HG03175 (cell line): ENCODE results near the gene RALGAPB.

ENCODE experiments used
- ATAC-seq: cut with Tn5 transposase; IDR thresholded peaks from one replicate; pipeline ENCODE4 v1.9.1; 2021; ENCODE audit warnings: mild to moderate bottlenecking, moderate library complexity; ENCODE audit not compliant: unreplicated experiment

The RALGAPB gene

GRCh38 chr20:38603286-38603685 is 130.6 kb downstream of the RALGAPB start:
- no peak for ATAC-seq

- no peak for ATAC-seq
Observed at GRCh38 chr20:38604873-38605303, 132.2 kb downstream of the RALGAPB start.

GRCh38 chr20:38607351-38607750 is 134.7 kb downstream of the RALGAPB start:
- ATAC-seq = no peak

GRCh38 chr20:38608188-38608587 is 135.5 kb downstream of the RALGAPB start:
- no peak for ATAC-seq

GRCh38 chr20:38609815-38610214 is 137.2 kb downstream of the RALGAPB start:
- no peak for ATAC-seq

- ATAC-seq = no peak
Observed at GRCh38 chr20:38610521-38610920, 137.9 kb downstream of the RALGAPB start.

GRCh38 chr20:38612751-38613515 is 140.3 kb downstream of the RALGAPB start:
- no peak for ATAC-seq

- no peak for ATAC-seq
Observed at GRCh38 chr20:38615283-38615682, 142.6 kb downstream of the RALGAPB start.

GRCh38 chr20:38616457-38616856 is 143.8 kb downstream of the RALGAPB start:
- ATAC-seq = no peak

GRCh38 chr20:38617011-38617829 is 144.6 kb downstream of the RALGAPB start:
- ATAC-seq = no peak

GRCh38 chr20:38617830-38618196 is 145.2 kb downstream of the RALGAPB start:
- no peak for ATAC-seq

- ATAC-seq = no peak
Observed at GRCh38 chr20:38620441-38620840, 147.8 kb downstream of the RALGAPB start.

- no peak for ATAC-seq
Observed at GRCh38 chr20:38623061-38623460, 150.4 kb downstream of the RALGAPB start.

- no peak for ATAC-seq
Observed at GRCh38 chr20:38624084-38624483, 151.4 kb downstream of the RALGAPB start.

GRCh38 chr20:38625896-38626295 is 153.3 kb downstream of the RALGAPB start:
- ATAC-seq = no peak

GRCh38 chr20:38626921-38627659 is 154.4 kb downstream of the RALGAPB start:
- ATAC-seq = no peak
